GM19324 (cell line): ENCODE results near the gene S1PR5.
A peak's percentile ranks its signal among the peaks of the same experiment; 100 is the strongest.
"Not testable (repeated sequence)": the region's sequence is repeated elsewhere in the genome, so short reads cannot be mapped to it uniquely, and the experiment has no call there.

Source experiments
- ATAC-seq: cut with Tn5 transposase; IDR thresholded peaks from one replicate; pipeline ENCODE4 v1.9.1; 2021; ENCODE audit warnings: mild to moderate bottlenecking, moderate library complexity; ENCODE audit not compliant: unreplicated experiment, low FRiP score

Gene S1PR5

GRCh38 chr19:10544753-10545251 lies 27.6 kb upstream of the S1PR5 start:
- ATAC-seq: no peak

- peak; percentile 8 for ATAC-seq
Observed at GRCh38 chr19:10544242-10544752, 27.1 kb upstream of the S1PR5 start.

GRCh38 chr19:10543420-10544241 lies 26.4 kb upstream of the S1PR5 start, which contains the start of gene ATG4D:
Gene ATG4D, plus strand, starts transcription at chr19:10543904. Its CDS starts 187 bp downstream, at chr19:10544091.
- peak; percentile 78 for ATAC-seq

GRCh38 chr19:10543059-10543419 lies 25.8 kb upstream of the S1PR5 start:
- no peak for ATAC-seq

- not testable (repeated sequence) for ATAC-seq
Observed at GRCh38 chr19:10539016-10539415, 21.8 kb upstream of the S1PR5 start.

- ATAC-seq: no peak
Observed at GRCh38 chr19:10538204-10538983, 21.1 kb upstream of the S1PR5 start.

GRCh38 chr19:10537668-10538067 lies 20.4 kb upstream of the S1PR5 start:
- no peak for ATAC-seq

GRCh38 chr19:10535613-10536012 lies 18.4 kb upstream of the S1PR5 start:
- no peak for ATAC-seq

- ATAC-seq: no peak
Observed at GRCh38 chr19:10533646-10534386, 16.6 kb upstream of the S1PR5 start.

- no peak for ATAC-seq
Observed at GRCh38 chr19:10532457-10532856, 15.2 kb upstream of the S1PR5 start.

- ATAC-seq: not testable (repeated sequence)
Observed at GRCh38 chr19:10526887-10527286, 9.6 kb upstream of the S1PR5 start.

GRCh38 chr19:10525636-10526035 lies 8.4 kb upstream of the S1PR5 start:
- ATAC-seq: no peak

- ATAC-seq: no peak
Observed at GRCh38 chr19:10523135-10523636, 5.9 kb upstream of the S1PR5 start.

- no peak for ATAC-seq
Observed at GRCh38 chr19:10521461-10522171, 4.4 kb upstream of the S1PR5 start.

- ATAC-seq: no peak
Observed at GRCh38 chr19:10520652-10521318, 3.5 kb upstream of the S1PR5 start.

GRCh38 chr19:10519421-10519820 lies 2.2 kb upstream of the S1PR5 start:
- ATAC-seq: no peak

GRCh38 chr19:10518444-10519361 lies 1.5 kb upstream of the S1PR5 start:
- ATAC-seq: no peak

GRCh38 chr19:10517760-10518443 lies 655 bp upstream of the S1PR5 start:
- no peak for ATAC-seq
